Measurements from ENCODE around the gene TMEFF2.

DNA sequence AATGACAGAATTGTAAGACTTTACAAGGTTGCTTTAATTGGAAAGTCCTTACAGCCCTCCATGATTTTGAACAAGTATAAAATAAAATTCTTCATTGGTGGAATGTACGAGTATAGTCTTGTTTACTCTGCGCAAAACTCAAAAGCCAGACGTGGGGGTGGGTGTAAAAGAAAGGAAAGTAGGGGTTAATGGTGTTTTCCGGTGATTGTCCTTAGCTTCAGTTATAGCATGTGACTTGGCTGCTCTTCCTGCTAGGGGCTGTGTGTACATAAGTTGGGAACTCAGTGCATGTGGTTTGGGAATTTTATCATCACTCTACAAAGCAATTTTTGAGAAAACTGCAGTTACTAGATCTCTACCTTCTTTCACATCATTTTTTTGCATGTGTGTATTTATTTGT, 265.4 kb downstream of the TMEFF2 start:
- TF ChIP-seq GATA3 (IDR thresholded peaks at IDR 0.05; ENCODE audit: low read depth, low read length), result no peak
- TF ChIP-seq GATA2 (IDR thresholded peaks at IDR 0.05; ENCODE audit: low read depth, low read length), result no peak

Measured in SH-SY5Y (cell line).